Astrocyte (in vitro differentiated cells and primary cell): ENCODE measurements around the gene ABCB8.

Experiments
- CTCF ChIP-seq: IDR thresholded peaks from 2 replicates; pipeline ENCODE4 v1.5.1; 2011; ENCODE audit warnings: low read depth, mild to moderate bottlenecking, inconsistent platforms, low read length, moderate library complexity; ENCODE audit not compliant: insufficient read depth
- EZH2 ChIP-seq: IDR thresholded peaks from 2 replicates; pipeline ENCODE4 v1.6.1; 2012; ENCODE audit warnings: mild to moderate bottlenecking, low read length, inconsistent platforms; ENCODE audit not compliant: insufficient read depth

GRCh38 chr7:150981644-150982043 lies 46.6 kb upstream of the ABCB8 start:
- TF ChIP-seq CTCF (no peak), EZH2 (no peak)
